ENCODE data around the gene NUDCD2.
"Not testable (repeated sequence)": the region's sequence is repeated elsewhere in the genome, so short reads cannot be mapped to it uniquely, and the experiment has no call there.

The NUDCD2 gene

DNA sequence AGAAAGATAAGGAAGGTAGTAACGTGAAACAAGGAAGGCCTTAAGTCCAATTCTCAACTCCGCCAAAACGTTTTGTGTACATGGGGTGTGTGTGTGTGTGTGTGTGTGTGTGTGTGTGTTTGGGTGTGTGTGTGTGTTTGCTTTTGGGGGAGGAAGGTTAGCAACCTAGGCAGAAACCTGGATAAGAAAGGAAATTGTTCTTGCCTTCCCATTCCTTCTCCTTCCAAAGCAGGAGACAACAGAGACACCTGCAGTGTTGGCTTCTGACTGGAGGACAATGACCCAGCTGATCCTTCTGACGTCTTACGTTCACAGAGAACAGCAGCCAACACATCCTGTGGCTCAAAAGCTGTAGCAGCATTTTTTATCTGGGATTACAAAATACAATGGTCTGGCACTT lies 26.6 kb downstream of the NUDCD2 start:
- no peak for DNase-seq
- TF ChIP-seq GATA1 (IDR thresholded peaks at IDR 0.05; ENCODE audit: low read depth, low read length): no peak
- no peak for TF ChIP-seq POLR2A (IDR thresholded peaks at IDR 0.05; ENCODE audit: low read length)

DNA sequence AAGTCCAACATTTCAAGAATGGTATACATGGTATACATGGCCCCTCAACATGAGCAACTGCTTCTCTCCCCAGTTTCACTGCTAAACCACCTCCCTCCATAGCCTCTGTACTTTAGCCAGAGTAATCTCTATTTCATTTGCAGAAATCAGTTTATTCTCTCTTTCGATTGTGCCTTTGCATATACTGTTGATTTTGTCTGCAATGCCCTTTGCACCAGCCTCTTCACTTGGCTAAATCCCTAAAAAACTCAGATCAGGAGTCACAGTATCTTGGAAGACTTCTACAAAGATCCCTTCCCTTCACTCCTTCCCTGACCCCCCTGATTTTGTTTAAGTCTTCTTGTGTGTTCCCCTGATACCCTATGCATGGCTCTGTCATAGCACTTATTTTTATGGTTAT lies 27.4 kb downstream of the NUDCD2 start:
- no peak for DNase-seq
- no peak for TF ChIP-seq GATA1 (IDR thresholded peaks at IDR 0.05; ENCODE audit: low read depth, low read length)
- TF ChIP-seq POLR2A (IDR thresholded peaks at IDR 0.05; ENCODE audit: low read length): no peak

DNA sequence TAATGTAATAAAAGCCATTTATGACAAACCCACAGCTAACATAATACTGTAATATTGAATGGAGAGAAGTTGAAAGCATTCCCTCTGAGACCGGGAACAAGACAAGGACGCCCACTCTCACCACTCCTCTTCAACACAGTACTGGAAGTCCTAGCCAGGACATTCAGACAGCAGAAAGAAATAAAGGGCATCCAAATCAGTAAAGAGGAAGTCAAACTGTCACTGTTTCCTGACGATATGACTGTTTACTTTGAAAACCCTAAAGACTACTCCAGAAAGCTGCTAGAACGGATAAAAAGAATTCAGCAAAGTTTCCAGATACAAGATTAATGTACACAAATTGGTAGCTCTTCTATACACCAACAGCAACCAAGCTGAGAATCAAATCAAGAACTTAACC lies 33.8 kb downstream of the NUDCD2 start:
- DNase-seq: not testable (repeated sequence)

DNA sequence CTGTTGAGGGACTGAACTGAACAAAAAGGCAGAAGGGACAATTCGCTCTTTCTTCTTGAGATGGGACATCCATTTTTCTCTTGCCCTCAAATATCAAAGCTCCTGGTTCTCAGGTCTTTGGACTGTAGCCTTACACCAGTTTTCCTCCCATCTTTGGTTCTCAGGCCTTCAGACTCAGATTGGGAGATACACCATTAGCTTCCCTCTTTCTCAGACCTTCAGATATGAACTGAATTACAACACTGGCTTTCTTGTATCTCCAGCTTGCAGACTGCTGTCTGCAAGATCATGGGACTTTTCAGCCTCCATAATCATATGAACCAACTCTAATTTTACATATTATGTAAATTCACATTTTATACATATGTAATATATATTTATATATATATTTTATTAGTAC lies 35.1 kb downstream of the NUDCD2 start:
- DNase-seq: no peak
- TF ChIP-seq GATA1 (IDR thresholded peaks at IDR 0.05; ENCODE audit: low read depth, low read length): no peak
- TF ChIP-seq POLR2A (IDR thresholded peaks at IDR 0.05; ENCODE audit: low read length): no peak

DNA sequence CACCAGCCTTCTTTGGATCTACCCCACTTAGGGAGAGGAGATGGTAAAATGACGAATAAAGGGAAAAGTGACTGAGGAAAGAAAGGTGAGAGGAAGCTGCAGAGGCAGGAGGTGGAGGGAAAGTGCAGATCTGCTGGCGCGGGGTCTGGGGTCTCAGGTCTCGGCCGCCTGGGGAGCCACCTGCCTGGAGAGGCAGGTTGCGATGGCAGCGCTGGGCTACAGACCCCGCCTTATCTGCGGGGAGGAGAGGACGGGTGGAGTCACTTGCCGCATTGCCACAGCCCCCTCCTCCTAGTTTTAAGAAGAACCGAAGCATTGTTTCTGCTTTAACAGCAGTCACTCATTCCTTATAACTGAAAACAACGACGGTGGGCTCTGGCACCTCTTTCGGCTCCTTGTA lies 44.2 kb downstream of the NUDCD2 start:
- DNase-seq: not testable (repeated sequence)

DNA sequence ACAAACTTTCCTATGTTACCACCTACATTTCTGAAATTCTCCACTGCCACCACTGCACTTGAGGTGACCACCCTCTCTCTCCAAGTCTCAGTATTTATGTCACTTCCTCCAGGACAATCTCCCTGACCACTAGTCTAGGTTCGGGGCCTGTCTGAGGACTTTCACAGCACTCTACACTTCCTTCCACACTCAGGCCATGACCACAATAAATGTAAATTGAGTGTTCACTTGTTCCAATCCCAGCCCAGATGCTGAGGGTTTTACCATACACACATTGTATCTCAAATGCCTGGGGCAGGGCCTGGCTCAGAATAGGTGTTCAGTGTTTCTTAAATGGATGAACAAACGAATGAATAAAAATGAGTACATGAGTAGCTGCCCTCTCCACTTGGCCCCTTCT lies 49.4 kb downstream of the NUDCD2 start:
- no peak for TF ChIP-seq POLR2A (IDR thresholded peaks at IDR 0.05; ENCODE audit: low read length)
- no peak for TF ChIP-seq GATA1 (IDR thresholded peaks at IDR 0.05; ENCODE audit: low read depth, low read length)
- DNase-seq: no peak

DNA sequence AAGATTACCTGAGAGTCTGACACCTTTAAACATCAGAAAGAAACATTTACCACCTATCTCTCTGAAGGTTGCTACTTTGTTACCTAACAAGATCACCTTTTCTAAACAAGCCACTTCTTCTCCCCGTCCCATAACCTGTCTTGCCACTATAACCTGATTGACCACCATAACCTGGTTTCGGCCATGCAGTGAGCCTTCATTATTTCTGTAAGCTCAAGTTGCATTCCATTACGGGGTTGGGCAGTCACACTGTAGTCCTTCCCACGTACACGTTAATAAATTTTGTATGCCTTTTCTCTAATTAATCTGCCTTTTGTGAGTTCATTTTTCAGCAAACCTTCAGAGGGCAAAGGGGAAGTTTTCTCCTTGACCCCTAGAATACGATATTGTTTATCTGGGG lies 50.5 kb downstream of the NUDCD2 start:
- TF ChIP-seq POLR2A (IDR thresholded peaks at IDR 0.05; ENCODE audit: low read length) (no peak), GATA1 (IDR thresholded peaks at IDR 0.05; ENCODE audit: low read depth, low read length) (no peak)
- DNase-seq: no peak

DNA sequence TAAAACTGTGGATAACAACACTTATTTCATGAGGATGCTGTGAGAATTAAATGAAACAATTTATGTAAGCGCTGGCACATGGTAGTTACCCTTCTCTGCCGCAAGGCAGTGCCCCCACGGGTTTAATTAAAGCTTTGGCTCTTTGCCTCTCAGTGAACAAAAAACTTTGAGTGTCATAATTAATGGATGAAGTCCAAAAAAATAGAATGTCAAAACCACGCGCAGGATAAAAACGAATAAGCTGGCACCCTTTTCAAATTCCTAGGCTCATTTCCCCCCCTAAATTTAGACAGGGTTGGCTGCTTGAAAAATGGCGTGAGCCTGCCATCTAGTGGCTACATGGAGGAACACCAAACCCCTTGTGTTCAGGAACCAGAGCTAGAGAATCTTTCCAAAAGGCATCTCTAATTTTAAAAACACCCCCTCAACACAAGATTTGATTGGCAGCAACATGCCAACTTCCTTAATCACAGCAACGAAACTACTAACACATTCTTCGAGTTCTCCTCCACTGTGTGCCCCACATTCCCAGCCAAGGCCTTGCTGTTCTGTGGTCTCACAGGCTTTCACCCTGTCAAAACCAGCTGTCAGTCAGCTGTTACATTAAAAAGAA lies 51.5 kb downstream of the NUDCD2 start:
- peak; percentile 58 to 74 for DNase-seq
- TF ChIP-seq POLR2A (IDR thresholded peaks at IDR 0.05; ENCODE audit: low read length): no peak
- no peak for TF ChIP-seq GATA1 (IDR thresholded peaks at IDR 0.05; ENCODE audit: low read depth, low read length)

DNA sequence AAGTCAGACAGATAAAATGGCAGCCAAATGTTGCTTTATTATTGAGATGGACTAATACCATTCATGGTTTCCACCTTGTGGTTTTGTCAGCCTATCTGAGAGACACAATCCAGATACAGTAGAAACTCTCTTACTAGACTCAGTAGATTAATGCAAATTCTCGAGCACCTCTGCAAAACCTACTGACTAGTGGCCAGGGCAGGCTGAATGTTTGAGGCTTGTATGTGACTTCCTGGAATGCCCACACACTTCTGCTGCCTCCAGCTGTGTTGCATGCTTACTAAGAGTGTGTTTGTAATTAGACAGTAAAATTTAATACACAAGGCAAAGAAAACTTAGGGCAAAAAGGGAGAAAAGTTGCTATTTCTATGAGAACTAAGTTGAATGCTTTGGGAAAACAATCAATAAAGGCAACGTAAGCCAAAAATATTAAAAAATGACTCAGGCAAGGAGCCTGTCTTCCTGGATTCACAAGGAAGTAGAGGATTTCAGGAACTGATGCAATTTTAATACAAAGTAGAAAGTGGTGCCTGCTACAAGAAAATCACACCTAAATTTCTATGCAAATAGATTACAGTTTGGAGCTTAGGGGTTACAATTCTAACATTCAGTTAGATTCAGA lies 52.8 kb downstream of the NUDCD2 start:
- TF ChIP-seq GATA1 (IDR thresholded peaks at IDR 0.05; ENCODE audit: low read depth, low read length) (no peak), POLR2A (IDR thresholded peaks at IDR 0.05; ENCODE audit: low read length) (no peak)
- DNase-seq: no peak

DNA sequence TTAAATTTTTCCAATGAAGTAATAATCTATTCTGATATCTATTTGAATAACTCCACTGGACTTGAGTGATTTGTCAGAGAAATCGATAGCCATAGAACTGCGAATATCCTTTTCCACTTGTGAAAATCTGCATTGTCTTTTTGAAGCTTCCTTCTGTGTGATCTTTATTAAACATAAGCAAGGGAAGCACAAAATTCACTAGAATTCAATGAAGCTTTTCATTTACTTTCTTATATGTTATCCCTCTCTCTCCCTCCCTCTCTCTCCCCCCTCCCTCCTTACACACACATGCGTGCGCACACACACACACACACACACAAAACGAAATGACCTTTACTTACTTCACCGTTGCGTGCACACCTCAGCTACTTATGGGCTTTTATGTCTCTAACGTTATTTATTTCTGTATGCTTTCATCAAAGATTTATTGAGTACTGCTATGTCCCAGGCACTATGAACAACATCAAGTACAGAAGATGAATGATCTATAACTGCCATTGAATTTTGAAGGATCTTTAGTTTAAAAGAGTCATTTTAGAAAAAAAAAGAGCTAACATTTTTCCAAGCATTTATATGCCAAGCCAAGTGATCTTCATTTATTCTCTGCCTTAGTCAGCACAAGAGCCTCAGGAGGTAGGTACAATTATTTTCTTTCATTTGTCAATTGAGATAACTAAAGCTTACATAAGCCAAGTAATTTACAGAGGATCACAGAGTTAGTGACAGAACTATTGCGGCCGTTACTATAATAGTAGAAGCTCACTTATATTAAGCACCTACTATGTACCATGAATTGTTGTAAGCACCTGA lies 55.3 kb downstream of the NUDCD2 start:
- DNase-seq: no peak
- no peak for TF ChIP-seq POLR2A (IDR thresholded peaks at IDR 0.05; ENCODE audit: low read length)
- no peak for TF ChIP-seq GATA1 (IDR thresholded peaks at IDR 0.05; ENCODE audit: low read depth, low read length)

DNA sequence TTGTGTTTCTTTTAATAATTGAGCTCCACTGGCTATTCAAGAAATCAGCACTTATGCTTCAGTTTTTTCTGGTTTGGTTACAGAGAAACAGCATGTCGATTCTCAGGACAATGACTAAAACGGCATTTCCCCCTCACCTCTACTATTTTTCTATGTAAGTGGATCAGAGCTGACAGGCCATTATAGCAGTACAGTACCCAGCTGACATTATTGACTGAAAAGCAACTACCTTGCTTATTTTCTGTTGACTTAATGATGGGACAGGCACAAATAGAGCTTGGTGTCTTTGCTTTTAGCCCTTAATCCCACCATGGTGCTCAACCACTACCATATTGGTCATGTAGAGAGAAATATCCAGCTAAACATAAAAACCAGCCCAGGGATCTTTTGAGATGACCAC lies 57.9 kb downstream of the NUDCD2 start:
- no peak for DNase-seq
- TF ChIP-seq POLR2A (IDR thresholded peaks at IDR 0.05; ENCODE audit: low read length) (no peak), GATA1 (IDR thresholded peaks at IDR 0.05; ENCODE audit: low read depth, low read length) (no peak)

DNA sequence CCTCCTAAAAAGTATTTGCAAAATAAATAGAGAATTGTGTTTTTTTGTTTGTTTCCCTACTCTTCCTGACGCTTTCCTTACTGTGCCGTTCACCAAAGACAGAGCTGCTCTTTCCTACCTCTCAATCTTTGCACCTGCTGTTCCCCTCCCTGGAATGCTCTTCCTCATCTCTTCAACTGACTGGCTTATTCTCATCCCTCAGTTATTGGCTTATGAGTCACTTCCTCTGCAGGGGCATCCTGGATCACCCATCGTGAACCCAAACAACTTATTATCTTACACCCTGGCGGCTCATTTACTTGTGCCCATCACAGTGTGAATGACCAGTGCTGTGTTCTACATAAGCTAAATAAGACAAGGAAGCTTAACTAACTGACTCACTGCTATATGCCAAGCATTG lies 58.6 kb downstream of the NUDCD2 start:
- no peak for DNase-seq
- TF ChIP-seq POLR2A (IDR thresholded peaks at IDR 0.05; ENCODE audit: low read length): no peak
- TF ChIP-seq GATA1 (IDR thresholded peaks at IDR 0.05; ENCODE audit: low read depth, low read length): no peak

DNA sequence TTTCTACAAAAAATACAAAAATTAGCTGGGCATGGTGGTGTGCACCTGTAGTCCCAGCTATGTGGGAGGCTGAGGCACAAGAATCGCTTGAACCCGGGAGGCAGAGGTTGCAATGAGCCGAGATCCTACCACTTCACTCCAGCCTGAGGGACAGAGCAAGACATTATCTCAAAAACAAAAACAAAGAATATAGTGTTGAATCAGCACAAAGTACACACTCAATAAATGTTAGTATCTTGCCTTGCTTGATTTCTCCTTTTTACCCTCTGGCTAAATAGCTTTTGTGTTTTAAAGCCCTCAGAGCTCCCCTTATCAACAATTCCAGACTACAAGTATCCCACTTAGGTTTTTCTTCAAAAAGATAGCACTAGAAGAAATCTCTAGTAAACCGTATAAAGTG lies 60.0 kb downstream of the NUDCD2 start:
- TF ChIP-seq GATA1 (IDR thresholded peaks at IDR 0.05; ENCODE audit: low read depth, low read length) (no peak), POLR2A (IDR thresholded peaks at IDR 0.05; ENCODE audit: low read length) (no peak)
- no peak for DNase-seq

DNA sequence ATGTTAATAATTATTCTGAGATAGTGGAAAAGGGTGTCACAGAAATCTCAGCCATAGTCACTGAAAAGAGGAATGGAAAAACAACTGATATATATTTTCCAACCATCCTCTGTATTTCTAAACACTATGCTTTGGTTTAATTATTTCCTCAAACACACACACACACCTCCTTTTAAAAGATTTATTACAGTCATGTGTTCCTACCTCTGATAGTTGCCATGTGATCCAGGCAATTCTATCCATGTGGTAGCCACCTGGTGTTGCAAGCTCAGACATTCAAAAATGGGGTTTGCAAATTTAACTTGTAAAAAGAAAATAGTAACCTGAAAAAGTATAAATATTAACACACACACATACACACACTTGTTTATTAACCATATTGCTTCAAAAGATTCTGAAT lies 62.5 kb downstream of the NUDCD2 start:
- DNase-seq: no peak
- TF ChIP-seq POLR2A (IDR thresholded peaks at IDR 0.05; ENCODE audit: low read length): no peak
- TF ChIP-seq GATA1 (IDR thresholded peaks at IDR 0.05; ENCODE audit: low read depth, low read length): no peak

DNA sequence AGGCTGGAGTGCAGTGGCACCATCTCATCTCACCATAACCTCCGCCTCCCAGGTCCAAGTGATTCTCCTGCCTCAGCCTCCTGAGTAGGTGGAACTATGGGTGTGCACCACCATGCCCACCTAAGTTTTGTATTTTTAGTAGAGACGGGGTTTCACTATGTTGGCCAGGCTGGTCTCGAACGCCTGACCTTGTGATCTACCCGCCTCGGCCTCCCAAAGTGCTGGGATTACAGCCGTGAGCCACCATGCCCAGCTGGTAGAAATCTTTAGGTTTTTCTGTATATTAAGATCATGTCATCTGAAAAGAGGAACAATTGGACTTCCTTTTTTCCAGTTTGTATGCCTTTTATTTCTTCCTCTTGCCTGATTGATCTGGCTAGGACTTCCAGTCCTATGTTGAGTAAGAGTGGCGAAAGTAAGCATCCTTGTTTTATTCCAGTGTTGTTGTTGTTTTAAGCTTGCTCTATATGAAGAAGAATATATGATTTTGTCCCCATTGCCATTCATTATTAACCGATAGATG lies 63.0 kb downstream of the NUDCD2 start:
- DNase-seq: not testable (repeated sequence)

Data from erythroblast (primary cell).